GM19463 (cell line): ENCODE results near the gene POLD2.

ENCODE experiments used
- ATAC-seq: cut with Tn5 transposase; IDR thresholded peaks from one replicate; pipeline ENCODE4 v1.9.1; 2021; ENCODE audit warnings: mild to moderate bottlenecking, moderate library complexity; ENCODE audit not compliant: unreplicated experiment

Gene POLD2

DNA sequence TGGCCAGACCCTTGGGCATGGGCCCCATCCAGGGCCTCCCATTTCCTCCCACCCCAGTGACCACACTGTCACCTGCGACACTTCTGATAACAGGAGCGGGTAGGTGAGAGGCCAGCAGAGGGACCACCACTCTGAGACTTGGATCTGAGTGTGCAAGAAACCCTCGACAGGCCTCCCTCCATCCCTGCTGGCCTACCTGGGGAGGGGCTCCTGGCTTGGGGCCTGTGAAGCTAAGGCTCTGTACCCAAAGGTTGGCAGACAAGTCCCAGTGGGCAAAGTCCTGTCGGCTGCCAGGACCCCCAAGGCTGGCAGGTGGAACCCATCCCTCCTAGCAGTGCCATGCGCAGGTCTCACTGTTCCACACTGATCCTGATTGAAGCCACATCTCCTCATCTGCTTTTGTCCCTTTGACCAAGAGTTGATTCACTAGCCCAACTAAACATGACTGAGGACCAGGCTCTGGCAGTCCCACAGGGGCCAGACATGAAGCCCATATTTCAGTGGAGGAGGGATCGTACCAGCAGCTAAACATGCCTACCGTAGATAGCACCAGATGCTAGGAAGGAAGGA lies 56.8 kb downstream of the POLD2 start:
- no peak for ATAC-seq

GRCh38 chr7:44066111-44066460 lies 57.3 kb downstream of the POLD2 start:
- no peak for ATAC-seq

DNA sequence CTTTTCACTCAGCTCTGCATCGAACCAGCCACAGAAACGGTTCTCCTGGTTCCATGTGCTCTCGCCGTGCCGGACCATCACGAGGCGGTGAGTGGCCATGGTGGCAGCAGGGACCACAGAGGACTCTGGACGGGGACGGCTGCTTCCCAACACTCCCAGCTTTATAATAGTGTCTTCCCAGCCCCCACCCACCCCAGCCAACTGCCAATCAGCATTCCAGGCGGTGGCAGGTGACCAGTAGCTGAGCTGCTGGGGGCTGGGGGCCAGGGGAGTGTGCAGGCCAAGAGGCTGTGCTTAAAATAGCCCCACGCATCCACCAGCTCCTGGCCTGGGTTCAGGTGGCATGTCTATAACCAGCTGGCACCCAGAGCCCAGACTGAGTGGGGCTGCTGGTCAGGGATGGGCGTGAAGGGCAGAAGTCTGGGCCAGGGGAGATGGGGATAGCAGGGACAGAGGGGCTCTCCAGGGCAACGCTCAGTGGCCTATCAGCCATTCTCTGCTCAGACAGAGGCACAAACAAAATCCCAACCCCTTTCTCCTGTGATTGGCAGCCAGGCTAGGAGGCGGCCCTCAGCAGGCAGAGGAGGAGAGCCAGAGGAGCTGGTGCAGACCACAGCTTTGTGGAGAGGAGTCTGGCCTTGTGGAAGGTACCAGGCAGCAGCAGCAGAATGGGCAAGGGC lies 57.8 kb downstream of the POLD2 start, which contains the start of gene PGAM2:
TSS of gene PGAM2 (minus strand) at position 137 of the 680 bp plus-strand sequence. CDS start at position 99, 38 bp downstream.
- ATAC-seq, result no peak

DNA sequence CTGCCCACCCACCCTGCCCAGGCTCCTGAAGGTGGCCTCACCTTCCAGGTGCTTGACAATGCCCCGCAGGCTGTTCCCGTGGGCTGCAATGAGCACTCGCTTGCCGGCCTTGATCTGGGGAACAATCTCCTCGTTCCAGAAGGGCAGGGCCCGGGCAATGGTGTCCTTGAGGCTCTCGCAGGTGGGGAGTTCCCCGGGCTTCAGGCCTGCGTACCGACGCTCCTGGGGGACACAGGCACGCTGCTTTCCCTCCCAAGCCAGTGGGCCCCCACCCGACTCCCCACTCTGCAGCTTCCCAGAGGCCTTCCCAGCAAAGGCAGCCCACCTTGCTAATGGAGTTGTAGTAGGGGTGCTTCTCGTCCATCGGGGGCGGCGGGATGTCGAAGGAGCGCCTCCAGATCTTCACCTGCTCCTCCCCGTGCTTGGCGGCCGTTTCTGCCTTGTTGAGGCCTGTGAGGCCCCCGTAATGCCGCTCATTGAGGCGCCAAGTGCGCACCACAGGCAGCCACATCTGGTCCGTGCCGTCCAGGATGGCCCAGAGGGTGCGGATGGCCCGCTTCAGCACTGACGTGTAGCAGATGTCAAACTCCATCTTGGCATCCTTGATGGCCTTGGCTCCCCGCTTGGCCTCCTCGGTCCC lies 58.4 kb downstream of the POLD2 start:
- no peak for ATAC-seq
